ENCODE measurements around the gene CAMSAP1.
A peak's percentile ranks its signal among the peaks of the same experiment; 100 is the strongest.
"Not testable (repeated sequence)": the region's sequence is repeated elsewhere in the genome, so short reads cannot be mapped to it uniquely, and the experiment has no call there.

CAMSAP1 gene

GRCh38 chr9:135920256-135920930 is 13.0 kb upstream of the CAMSAP1 start:
- DNase-seq: no peak

- DNase-seq: no peak
These were observed 12.1 kb upstream of the CAMSAP1 start for GRCh38 chr9:135919318-135919890.

GRCh38 chr9:135916227-135916626 is 8.9 kb upstream of the CAMSAP1 start:
- DNase-seq: not testable (repeated sequence)

GRCh38 chr9:135914921-135915320 is 7.6 kb upstream of the CAMSAP1 start:
- no peak for DNase-seq

GRCh38 chr9:135911233-135911632 is 3.9 kb upstream of the CAMSAP1 start:
- not testable (repeated sequence) for DNase-seq

- DNase-seq: no peak
These were observed 3.4 kb upstream of the CAMSAP1 start for GRCh38 chr9:135910757-135911156.

- no peak for DNase-seq
These were observed 2.9 kb upstream of the CAMSAP1 start for GRCh38 chr9:135910216-135910615.

GRCh38 chr9:135909371-135909770 is 2.0 kb upstream of the CAMSAP1 start:
- no peak for DNase-seq

- no peak for DNase-seq
These were observed 1.4 kb upstream of the CAMSAP1 start for GRCh38 chr9:135908754-135909204.

GRCh38 chr9:135908093-135908753 is 877 bp upstream of the CAMSAP1 start:
- no peak for DNase-seq

- DNase-seq: no peak
These were observed 328 bp downstream of the CAMSAP1 start for GRCh38 chr9:135907006-135907430.

GRCh38 chr9:135906291-135907005 is 898 bp downstream of the CAMSAP1 start:
- peak; percentile 32 for DNase-seq

GRCh38 chr9:135905380-135906258 is 1.7 kb downstream of the CAMSAP1 start:
- peak; percentile 82 for DNase-seq

- no peak for DNase-seq
These were observed 3.4 kb downstream of the CAMSAP1 start for GRCh38 chr9:135903786-135904520.

GRCh38 chr9:135903358-135903656 is 4.0 kb downstream of the CAMSAP1 start:
- DNase-seq: no peak

- DNase-seq: no peak
These were observed 4.5 kb downstream of the CAMSAP1 start for GRCh38 chr9:135902655-135903357.

- no peak for DNase-seq
These were observed 5.5 kb downstream of the CAMSAP1 start for GRCh38 chr9:135901826-135902225.

- DNase-seq: no peak
These were observed 6.2 kb downstream of the CAMSAP1 start for GRCh38 chr9:135901031-135901758.

- no peak for DNase-seq
These were observed 8.5 kb downstream of the CAMSAP1 start for GRCh38 chr9:135898634-135899407.

GRCh38 chr9:135896626-135897025 is 10.7 kb downstream of the CAMSAP1 start:
- no peak for DNase-seq

All from activated naive CD4-positive, alpha-beta T cell treated with Interleukin-2 at 50 U/mL for 16 hours (primary cell).